Mesenchymal stem cell (in vitro differentiated cells and primary cell): ENCODE results near the gene MYO10.
"Not testable (repeated sequence)": the region's sequence is repeated elsewhere in the genome, so short reads cannot be mapped to it uniquely, and the experiment has no call there.

Experiments
- DNase-seq: peaks from one replicate; pipeline ENCODE4 v3.0.0-alpha.2; 2013
- H2AFZ ChIP-seq: one replicate; pipeline ENCODE4 v1.6.1; 2013; ENCODE audit warnings: low read depth, mild to moderate bottlenecking, control low read depth, inconsistent platforms, low read length, moderate library complexity
- H2AK5ac ChIP-seq: 2 replicates; pipeline ENCODE4 v1.6.1; 2013; ENCODE audit warnings: low read length, moderate library complexity, mild to moderate bottlenecking, inconsistent platforms; ENCODE audit not compliant: severe bottlenecking
- H2BK120ac ChIP-seq: one replicate; pipeline ENCODE4 v1.6.1; 2013; ENCODE audit warnings: low read depth, mild to moderate bottlenecking, inconsistent platforms, low read length, moderate library complexity
- H2BK12ac ChIP-seq, 2 experiments: one replicate each; pipeline ENCODE4 v1.6.1; 2013; ENCODE audit warnings: inconsistent platforms in 2 of 2, low read length in 2 of 2, mild to moderate bottlenecking in 2 of 2, moderate library complexity in 2 of 2, control low read depth in 1 of 2
- H2BK15ac ChIP-seq: one replicate; pipeline ENCODE4 v1.6.1; 2013; ENCODE audit warnings: mild to moderate bottlenecking, low read depth, inconsistent platforms; ENCODE audit not compliant: poor library complexity, severe bottlenecking
- H2BK5ac ChIP-seq: 2 replicates; pipeline ENCODE4 v1.6.1; 2013; ENCODE audit warnings: low read depth, mild to moderate bottlenecking, low read length, control low read depth, inconsistent platforms; ENCODE audit not compliant: poor library complexity, severe bottlenecking
- H3K14ac ChIP-seq, 2 experiments: one replicate each; pipeline ENCODE4 v1.6.1; 2013; ENCODE audit warnings: inconsistent platforms in 2 of 2, low read length in 2 of 2, control low read depth in 1 of 2, mild to moderate bottlenecking in 1 of 2, moderate library complexity in 1 of 2
- H3K18ac ChIP-seq, 2 experiments: one replicate each; pipeline ENCODE4 v1.6.1; 2013; ENCODE audit warnings: inconsistent platforms in 2 of 2, low read length in 2 of 2, control low read depth in 1 of 2, low read depth in 1 of 2, mild to moderate bottlenecking in 1 of 2
- H3K23ac ChIP-seq, 2 experiments: one replicate each; pipeline ENCODE4 v1.6.1; 2013; ENCODE audit warnings: inconsistent platforms in 2 of 2, low read length in 2 of 2, mild to moderate bottlenecking in 2 of 2, moderate library complexity in 2 of 2, control low read depth in 1 of 2
- H3K27ac ChIP-seq: 2 replicates; pipeline ENCODE4 v1.5.1; 2013; ENCODE audit warnings: mild to moderate bottlenecking, moderate library complexity, low read length, control low read depth, inconsistent platforms; ENCODE audit not compliant: poor library complexity, severe bottlenecking
- H3K27me3 ChIP-seq, 2 experiments: 2 replicates each; pipeline versions ENCODE4 v1.6.1 to v1.7.0; 2013; ENCODE audit warnings: low read length in 2 of 2, mild to moderate bottlenecking in 2 of 2, moderate library complexity in 2 of 2, control low read depth in 1 of 2, inconsistent platforms in 1 of 2; ENCODE audit not compliant: control insufficient read depth in 1 of 2, insufficient read depth in 1 of 2
- H3K36me3 ChIP-seq, 2 experiments: 2 replicates each; pipeline versions ENCODE4 v1.6.1 to v1.7.0; 2013; ENCODE audit warnings: low read length in 2 of 2, control low read depth in 1 of 2, inconsistent platforms in 1 of 2, low read depth in 1 of 2, mild to moderate bottlenecking in 1 of 2; ENCODE audit not compliant: insufficient read depth in 2 of 2, control insufficient read depth in 1 of 2
- H3K4ac ChIP-seq, 2 experiments: one replicate each; pipeline ENCODE4 v1.6.1; 2013; ENCODE audit warnings: inconsistent platforms in 2 of 2, low read length in 2 of 2, mild to moderate bottlenecking in 2 of 2, moderate library complexity in 2 of 2, control low read depth in 1 of 2, low read depth in 1 of 2
- H3K4me1 ChIP-seq: 2 replicates; pipeline ENCODE4 v1.6.1; 2013; ENCODE audit warnings: low read depth, low read length, control low read depth; ENCODE audit not compliant: control insufficient read depth, insufficient read depth
- H3K4me2 ChIP-seq: 2 replicates; pipeline ENCODE4 v1.6.1; 2013; ENCODE audit warnings: low read length, mild to moderate bottlenecking, inconsistent platforms; ENCODE audit not compliant: poor library complexity, severe bottlenecking
- H3K4me3 ChIP-seq, 2 experiments: 2 replicates each; pipeline versions ENCODE4 v1.5.1 to v1.7.0; 2013; ENCODE audit warnings: low read length in 2 of 2, mild to moderate bottlenecking in 2 of 2, control low read depth in 1 of 2, low read depth in 1 of 2; ENCODE audit not compliant: insufficient read depth in 1 of 2
- H3K79me1 ChIP-seq: replicated peaks from 2 replicates; pipeline ENCODE4 v1.6.1; 2013; ENCODE audit warnings: mild to moderate bottlenecking, control low read depth, low read length, inconsistent platforms; ENCODE audit not compliant: poor library complexity, severe bottlenecking
- H3K9ac ChIP-seq: 2 replicates; pipeline ENCODE4 v1.7.0; 2013; ENCODE audit warnings: mild to moderate bottlenecking, low read length, moderate library complexity
- H3K9me3 ChIP-seq: 2 replicates; pipeline ENCODE4 v1.7.0; 2013; ENCODE audit warnings: mild to moderate bottlenecking, low read length; ENCODE audit not compliant: control insufficient read depth
- H4K8ac ChIP-seq: one replicate; pipeline ENCODE4 v1.6.1; 2013; ENCODE audit warnings: inconsistent platforms, mild to moderate bottlenecking, low read length, moderate library complexity
- H4K91ac ChIP-seq: one replicate; pipeline ENCODE4 v1.6.1; 2013; ENCODE audit warnings: mild to moderate bottlenecking, low read length, inconsistent platforms
- WGBS: methylation state at CpG from one replicate; pipeline ENCODE4 v1.1.7; 2013; ENCODE audit warnings: mixed read lengths; 5-methylcytosine and 5-hydroxymethylcytosine counted together

Gene MYO10

DNA sequence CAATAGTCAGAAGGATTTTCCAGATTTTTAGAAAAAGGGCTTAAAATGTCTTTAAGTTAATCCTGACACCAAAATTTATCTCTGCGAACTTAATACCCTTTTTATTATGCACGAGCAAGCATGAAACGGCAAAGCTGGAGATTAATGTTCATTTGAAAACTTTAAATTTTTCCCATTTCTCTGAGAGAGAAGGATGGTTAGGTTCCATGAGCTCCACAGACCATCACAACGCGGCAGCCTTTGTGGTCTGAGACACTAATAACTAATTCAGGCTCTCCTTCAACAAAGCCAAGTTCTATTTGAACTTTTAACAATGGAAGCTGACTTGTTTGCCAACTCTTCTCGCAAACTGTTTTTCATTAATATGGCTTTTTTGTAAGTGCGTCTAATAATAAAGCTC, 94.7 kb downstream of the MYO10 start:
- WGBS: over 99% methylated on average over 6 of the region's 7 CpGs
- Histone ChIP-seq H3K27me3 (no peaks in the 10 kb centered on the region), H2BK12ac (no peak overlapping the region), H3K14ac (no peak overlapping the region), H2BK120ac (no peak overlapping the region), H3K36me3 (no peaks in the 10 kb centered on the region), H2BK15ac (no peak overlapping the region), H2AFZ (no peak overlapping the region), H4K8ac (no peak overlapping the region), H2BK5ac (no peak overlapping the region), H3K9ac (peak overlapping the region; percentile 34), H4K91ac (no peak overlapping the region), H3K4ac (no peak overlapping the region), H3K18ac (no peak overlapping the region), H3K79me1 (peaks cover 36% of the 10 kb centered on the region), H3K27ac (no peak overlapping the region), H3K4me2 (no peak overlapping the region), H3K4me3 (peak overlapping the region in 1 of 2 experiments; percentile 1), H3K4me1 (no peaks in the 10 kb centered on the region), H3K23ac (no peak overlapping the region), H2AK5ac (no peak overlapping the region), H3K9me3 (no peaks in the 10 kb centered on the region)
- no peak for DNase-seq

DNA sequence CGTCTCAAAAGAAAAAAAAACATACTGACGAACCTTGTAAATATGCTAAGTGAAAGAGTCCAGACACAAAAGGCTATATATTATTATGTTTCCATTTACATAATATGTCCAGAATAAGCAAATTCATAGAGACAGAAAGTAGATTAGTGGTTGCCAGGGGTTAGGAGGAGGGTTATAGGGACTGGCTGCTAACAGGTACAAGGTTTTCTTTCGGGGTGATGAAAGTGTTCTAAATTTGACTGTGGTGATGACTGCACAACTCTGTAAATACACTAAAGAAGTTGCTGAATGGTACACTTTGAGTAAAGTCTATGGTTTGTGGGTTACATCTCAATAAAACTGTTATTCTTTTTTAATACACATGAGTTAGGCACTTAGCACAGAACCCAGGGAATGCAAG, 98.8 kb downstream of the MYO10 start:
- H2BK15ac ChIP-seq: no peak overlapping the region
- H3K4me3 ChIP-seq: no peak overlapping the region
- 93% methylated on average over 1 of the region's 3 CpGs for WGBS
- H2BK12ac ChIP-seq: no peak overlapping the region
- H3K4me1 ChIP-seq: no peaks in the 10 kb centered on the region
- H2BK120ac ChIP-seq: no peak overlapping the region
- no peak overlapping the region for H4K8ac ChIP-seq
- H4K91ac ChIP-seq: no peak overlapping the region
- H3K18ac ChIP-seq: no peak overlapping the region
- no peak overlapping the region for H2AK5ac ChIP-seq
- no peak overlapping the region for H2AFZ ChIP-seq
- H3K23ac ChIP-seq: no peak overlapping the region
- no peak overlapping the region for H3K4ac ChIP-seq
- H2BK5ac ChIP-seq: no peak overlapping the region
- H3K9ac ChIP-seq: no peak overlapping the region
- no peak overlapping the region for H3K27ac ChIP-seq
- H3K36me3 ChIP-seq: no peaks in the 10 kb centered on the region
- no peak overlapping the region for H3K4me2 ChIP-seq
- H3K14ac ChIP-seq: no peak overlapping the region
- no peaks in the 10 kb centered on the region for H3K27me3 ChIP-seq
- H3K79me1 ChIP-seq: peaks cover 46% of the 10 kb centered on the region
- H3K9me3 ChIP-seq: no peaks in the 10 kb centered on the region
- DNase-seq: no peak

GRCh38 chr5:16834029-16834428, 102.1 kb downstream of the MYO10 start:
- H3K9ac ChIP-seq: no peak overlapping the region
- H3K27me3 ChIP-seq: no peaks in the 10 kb centered on the region
- H3K27ac ChIP-seq: no peak overlapping the region
- no peak overlapping the region for H3K4ac ChIP-seq
- no peak overlapping the region for H3K23ac ChIP-seq
- no peak overlapping the region for H3K14ac ChIP-seq
- H2AK5ac ChIP-seq: no peak overlapping the region
- WGBS: 90% methylated on average over 6 of the region's 6 CpGs
- H2BK12ac ChIP-seq: no peak overlapping the region
- no peak overlapping the region for H3K18ac ChIP-seq
- peaks cover 0 to under 1% of the 10 kb centered on the region in 2 experiments for H3K36me3 ChIP-seq
- no peak overlapping the region for H2AFZ ChIP-seq
- H2BK15ac ChIP-seq: no peak overlapping the region
- H3K9me3 ChIP-seq: no peaks in the 10 kb centered on the region
- peaks cover 3% of the 10 kb centered on the region for H3K4me1 ChIP-seq
- no peak overlapping the region for H4K91ac ChIP-seq
- no peak for DNase-seq
- no peak overlapping the region for H3K4me3 ChIP-seq
- peak overlapping the region; percentile 19 for H4K8ac ChIP-seq
- no peak overlapping the region for H2BK120ac ChIP-seq
- H2BK5ac ChIP-seq: no peak overlapping the region
- H3K79me1 ChIP-seq: peaks cover 46% of the 10 kb centered on the region
- no peak overlapping the region for H3K4me2 ChIP-seq

- H3K79me1 ChIP-seq: peaks cover 48% of the 10 kb centered on the region
- not testable (repeated sequence) for H3K36me3 ChIP-seq, H2AFZ ChIP-seq, H2BK5ac ChIP-seq, H3K4me1 ChIP-seq, H3K9ac ChIP-seq, H2BK12ac ChIP-seq, H4K91ac ChIP-seq, H3K27ac ChIP-seq, H3K27me3 ChIP-seq, H3K14ac ChIP-seq, DNase-seq, H4K8ac ChIP-seq, H2BK15ac ChIP-seq, H2BK120ac ChIP-seq, H3K9me3 ChIP-seq, H3K18ac ChIP-seq, H3K4me3 ChIP-seq, H2AK5ac ChIP-seq, H3K23ac ChIP-seq, H3K4me2 ChIP-seq, H3K4ac ChIP-seq
- WGBS: 98% methylated on average over 2 of the region's 7 CpGs
Measured at GRCh38 chr5:16831326-16831725, 104.8 kb downstream of the MYO10 start.
